A673 (cell line): ENCODE results near the gene SP5. TPM values are rescaled to one million over a fixed set of nuclear protein-coding genes. Genes with fewer than 3 reads are reported as not detected.

Experiments used
- BruUV-seq: library from RNA; stranded (reverse); fragments of 400-500 nt; replicated peaks from 2 replicates; lab custom pipeline; 2021; lab: Mats Ljungman, UMichigan
- CTCF ChIA-PET: fragments of 300-600 bp; sonication (Branson Sonifier 250); formaldehyde crosslinking; loops from one replicate; lab custom pipeline; 2022; ENCODE audit warnings: antibody characterized with exemption; lab: Charles Lee
- POLR2A ChIA-PET: fragments of 300-600 bp; sonication (Branson Sonifier 250); formaldehyde crosslinking; loops from one replicate; lab custom pipeline; 2022; ENCODE audit warnings: antibody characterized with exemption; ENCODE audit not compliant: low non-redundant PET; lab: Charles Lee
- DNase-seq: peaks from one replicate; pipeline ENCODE4 v3.0.0-alpha.2; 2015; ENCODE audit warnings: low spot score
- H3K27ac ChIP-seq: fragments of 200-600 bp; sonication (generic); 2 replicates; pipeline ENCODE4 v1.5.1; 2016; ENCODE audit warnings: mixed run types, low read depth, mild to moderate bottlenecking, mixed read lengths, antibody characterized with exemption, low read length; ENCODE audit not compliant: poor library complexity, severe bottlenecking
- H3K27me3 ChIP-seq: fragments of 200-600 bp; sonication (generic); replicated peaks from 2 replicates; pipeline ENCODE4 v1.6.1; 2017; ENCODE audit warnings: mixed run types, low read depth, mild to moderate bottlenecking, mixed read lengths, antibody characterized with exemption, low read length; ENCODE audit not compliant: insufficient read depth, poor library complexity
- H3K36me3 ChIP-seq: fragments of 200-600 bp; sonication (generic); 2 replicates; pipeline ENCODE4 v1.6.1; 2016; ENCODE audit warnings: mixed run types, mild to moderate bottlenecking, mixed read lengths, antibody characterized with exemption, low read length; ENCODE audit not compliant: insufficient read depth, poor library complexity, severe bottlenecking
- H3K4me1 ChIP-seq: fragments of 200-600 bp; sonication (generic); 2 replicates; pipeline ENCODE4 v1.6.1; 2017; ENCODE audit warnings: mixed run types, mild to moderate bottlenecking, mixed read lengths, antibody characterized with exemption, low read length; ENCODE audit not compliant: insufficient read depth, poor library complexity, severe bottlenecking
- H3K4me3 ChIP-seq: fragments of 200-600 bp; sonication (generic); 2 replicates; pipeline ENCODE4 v1.5.1; 2016; ENCODE audit warnings: low read depth, mixed run types, mild to moderate bottlenecking, mixed read lengths, low read length; ENCODE audit not compliant: poor library complexity, severe bottlenecking
- H3K9me3 ChIP-seq: fragments of 200-600 bp; sonication (generic); 2 replicates; pipeline ENCODE4 v1.6.1; 2016; ENCODE audit warnings: mixed run types, low read depth, mild to moderate bottlenecking, mixed read lengths, antibody characterized with exemption, low read length; ENCODE audit not compliant: poor library complexity, severe bottlenecking
- CTCF ChIP-seq: fragments of 300-800, 200-600 bp; sonication (generic); conservative IDR thresholded peaks from 2 replicates; pipeline ENCODE4 v1.5.1; 2017; ENCODE audit warnings: low read depth, mild to moderate bottlenecking, antibody characterized with exemption, low read length, moderate library complexity, mixed read lengths
- EZH2 ChIP-seq: fragments of 200-600 bp; sonication (generic); IDR thresholded peaks from 2 replicates; pipeline ENCODE4 v1.6.1; 2017; ENCODE audit warnings: borderline replicate concordance, low read depth, mild to moderate bottlenecking, mixed read lengths, antibody characterized with exemption, low read length; ENCODE audit not compliant: poor library complexity, severe bottlenecking
- intact Hi-C: fragments of 100-400 bp; cut with micrococcal nuclease; formaldehyde crosslinking; loops from one replicate; pipeline ENCODE4 v1.10.0; 2022; ENCODE audit not compliant: unreplicated experiment
- total RNA-seq: library from RNA; stranded (reverse); gene quantifications from 2 replicates; pipeline ENCODE4 v1.2.3, GENCODE V29; 2021

Gene SP5
- total RNA-seq, 1 experiment from 2014 or later, result not detected

- POLR2A ChIA-PET, result no interaction called here
- no TSS peak for BruUV-seq
- Histone ChIP-seq H3K36me3 (no peaks in the 10 kb centered on the region), H3K27ac (no peak overlapping the region), H3K9me3 (no peaks in the 10 kb centered on the region), H3K4me3 (no peak overlapping the region), H3K27me3 (peaks cover 34% of the 10 kb centered on the region), H3K4me1 (peaks cover 1% of the 10 kb centered on the region)
- TF ChIP-seq CTCF (no peak), EZH2 (no peak)
- CTCF ChIA-PET, result no interaction called here
- no peak for DNase-seq
- intact Hi-C loops, result no loop called here
These were observed 29.5 kb upstream of the SP5 start for GRCh38 chr2:170685591-170685990.

GRCh38 chr2:170689481-170689880 lies 25.7 kb upstream of the SP5 start:
- CTCF ChIA-PET, result no interaction called here
- Histone ChIP-seq H3K9me3 (no peaks in the 10 kb centered on the region), H3K27ac (no peak overlapping the region), H3K4me1 (no peaks in the 10 kb centered on the region), H3K4me3 (no peak overlapping the region), H3K36me3 (no peaks in the 10 kb centered on the region), H3K27me3 (peaks cover 16% of the 10 kb centered on the region)
- no peak for TF ChIP-seq EZH2
- TF ChIP-seq CTCF, result no peak
- POLR2A ChIA-PET, result no interaction called here
- BruUV-seq, result no TSS peak
- intact Hi-C loops, result no loop called here
- no peak for DNase-seq

- POLR2A ChIA-PET, result no interaction called here
- Histone ChIP-seq H3K4me1 (no peaks in the 10 kb centered on the region), H3K36me3 (no peaks in the 10 kb centered on the region), H3K27me3 (peaks cover 4% of the 10 kb centered on the region), H3K4me3 (no peak overlapping the region), H3K9me3 (no peaks in the 10 kb centered on the region), H3K27ac (no peak overlapping the region)
- no peak for TF ChIP-seq EZH2
- TF ChIP-seq CTCF, result no peak
- no TSS peak for BruUV-seq
- CTCF ChIA-PET, result no interaction called here
- intact Hi-C loops, result no loop called here
- no peak for DNase-seq
These were observed 24.5 kb upstream of the SP5 start for GRCh38 chr2:170690640-170691039.
